GM12878 (cell line): ENCODE data around the gene PLSCR1.
"Not testable (repeated sequence)": the region's sequence is repeated elsewhere in the genome, so short reads cannot be mapped to it uniquely, and the experiment has no call there.

Source experiments
- ATF7 ChIP-seq: fragments of 450-650 bp; IDR thresholded peaks from 2 replicates; pipeline ENCODE4 v1.6.1; 2016; ENCODE audit warnings: low read depth, mild to moderate bottlenecking
- CHD2 ChIP-seq: IDR thresholded peaks from 2 replicates; pipeline ENCODE4 v1.6.1; 2011; ENCODE audit warnings: low read depth, low read length, improper control_type of control experiment, borderline replicate concordance
- CREM ChIP-seq: IDR thresholded peaks from 2 replicates; pipeline ENCODE4 v1.6.1; 2014; ENCODE audit warnings: antibody characterized with exemption, low read depth
- GABPA ChIP-seq: IDR thresholded peaks from 2 replicates; pipeline ENCODE4 v1.6.1; 2014; ENCODE audit warnings: antibody characterized with exemption, low read depth, mild to moderate bottlenecking, inconsistent platforms
- POLR2A ChIP-seq: IDR thresholded peaks from 2 replicates; pipeline ENCODE4 v1.6.1; 2011; ENCODE audit warnings: low read depth, mild to moderate bottlenecking, low read length
- POLR2AphosphoS2 ChIP-seq: IDR thresholded peaks from 2 replicates; pipeline ENCODE4 v1.6.1; 2011; ENCODE audit warnings: low read depth, mild to moderate bottlenecking, low read length, improper control_type of control experiment, moderate library complexity
- RCOR1 ChIP-seq: conservative IDR thresholded peaks from 2 replicates; pipeline ENCODE4 v1.6.1; 2012; ENCODE audit warnings: low read depth, low read length, improper control_type of control experiment
- TF ChIP-seq, protein P1 (sequence below), 3 experiments: IDR thresholded peaks in 2 of 3; conservative IDR thresholded peaks in 1 of 3; 2 replicates each; pipeline ENCODE4 v1.5.1; 2011; ENCODE audit warnings: low read depth in 3 of 3, low read length in 3 of 3, mild to moderate bottlenecking in 3 of 3, control low read depth in 2 of 3, moderate library complexity in 2 of 3, inconsistent platforms in 1 of 3, mixed read lengths in 1 of 3; ENCODE audit not compliant: control insufficient read depth in 2 of 3, insufficient read depth in 1 of 3; ENCODE audit errors: extremely low read depth in 1 of 3
- TF ChIP-seq, protein P2 (sequence below): fragments of 450-650 bp; IDR thresholded peaks from 2 replicates; pipeline ENCODE4 v1.6.1; 2018; ENCODE audit warnings: mild to moderate bottlenecking, low read depth, moderate library complexity; ENCODE audit not compliant: partially characterized antibody
- TF ChIP-seq, protein P3 (sequence below): fragments of 450-650 bp; conservative IDR thresholded peaks from 2 replicates; pipeline ENCODE4 v1.6.1; 2017; ENCODE audit warnings: mild to moderate bottlenecking, moderate library complexity
- TF ChIP-seq, protein P4 (sequence below): fragments of 450-650 bp; IDR thresholded peaks from 2 replicates; pipeline ENCODE4 v1.6.1; 2017; ENCODE audit warnings: borderline replicate concordance

DNA sequence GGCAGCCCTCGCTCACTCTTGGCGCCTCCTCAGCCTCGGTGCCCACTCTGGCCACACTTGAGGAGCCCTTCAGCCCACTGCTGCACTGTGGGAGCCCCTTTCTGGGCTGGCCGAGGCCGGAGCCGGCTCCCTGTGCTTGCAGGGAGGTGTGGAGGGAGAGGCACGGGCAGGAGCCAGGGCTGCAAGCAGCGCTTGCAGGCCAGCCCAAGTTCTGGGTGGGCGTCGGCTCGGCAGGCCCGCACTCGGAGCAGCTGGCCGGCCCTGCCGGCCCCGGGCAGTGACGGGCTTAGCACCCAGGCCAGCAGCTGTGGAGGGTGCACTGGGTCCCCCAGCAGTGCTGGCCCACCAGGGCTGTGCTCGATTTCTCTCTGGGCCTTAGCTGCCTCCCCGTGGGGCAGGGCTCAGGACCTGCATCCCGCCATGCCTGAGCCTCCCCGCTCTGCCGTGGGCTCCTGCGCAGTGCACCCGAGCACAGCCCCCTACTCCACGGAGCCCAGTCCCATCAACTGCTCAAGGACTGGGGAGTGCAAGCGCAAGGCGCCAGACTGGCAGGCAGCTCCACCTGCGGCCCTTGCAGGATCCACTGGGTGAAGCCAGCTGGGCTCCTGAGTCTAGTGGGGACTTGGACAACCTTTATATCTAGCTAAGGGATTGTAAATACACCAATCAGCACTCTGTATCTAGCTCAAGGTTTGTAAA is 47.1 kb downstream of the PLSCR1 start:
- not testable (repeated sequence) for TF ChIP-seq RCOR1, POLR2AphosphoS2, GABPA, CREM, POLR2A, ATF7, CHD2
- TF ChIP-seq, protein P1, sequence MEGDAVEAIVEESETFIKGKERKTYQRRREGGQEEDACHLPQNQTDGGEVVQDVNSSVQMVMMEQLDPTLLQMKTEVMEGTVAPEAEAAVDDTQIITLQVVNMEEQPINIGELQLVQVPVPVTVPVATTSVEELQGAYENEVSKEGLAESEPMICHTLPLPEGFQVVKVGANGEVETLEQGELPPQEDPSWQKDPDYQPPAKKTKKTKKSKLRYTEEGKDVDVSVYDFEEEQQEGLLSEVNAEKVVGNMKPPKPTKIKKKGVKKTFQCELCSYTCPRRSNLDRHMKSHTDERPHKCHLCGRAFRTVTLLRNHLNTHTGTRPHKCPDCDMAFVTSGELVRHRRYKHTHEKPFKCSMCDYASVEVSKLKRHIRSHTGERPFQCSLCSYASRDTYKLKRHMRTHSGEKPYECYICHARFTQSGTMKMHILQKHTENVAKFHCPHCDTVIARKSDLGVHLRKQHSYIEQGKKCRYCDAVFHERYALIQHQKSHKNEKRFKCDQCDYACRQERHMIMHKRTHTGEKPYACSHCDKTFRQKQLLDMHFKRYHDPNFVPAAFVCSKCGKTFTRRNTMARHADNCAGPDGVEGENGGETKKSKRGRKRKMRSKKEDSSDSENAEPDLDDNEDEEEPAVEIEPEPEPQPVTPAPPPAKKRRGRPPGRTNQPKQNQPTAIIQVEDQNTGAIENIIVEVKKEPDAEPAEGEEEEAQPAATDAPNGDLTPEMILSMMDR (IDR thresholded peaks at IDR 0.05 in 2 of 3, conservative IDR thresholded peaks at IDR 0.05 in 1 of 3; ENCODE audit: control insufficient read depth in 2 of 3, extremely low read depth in 1 of 3, insufficient read depth in 1 of 3, low read depth in 3 of 3, low read length in 3 of 3), result not testable (repeated sequence)
- TF ChIP-seq, protein P2, sequence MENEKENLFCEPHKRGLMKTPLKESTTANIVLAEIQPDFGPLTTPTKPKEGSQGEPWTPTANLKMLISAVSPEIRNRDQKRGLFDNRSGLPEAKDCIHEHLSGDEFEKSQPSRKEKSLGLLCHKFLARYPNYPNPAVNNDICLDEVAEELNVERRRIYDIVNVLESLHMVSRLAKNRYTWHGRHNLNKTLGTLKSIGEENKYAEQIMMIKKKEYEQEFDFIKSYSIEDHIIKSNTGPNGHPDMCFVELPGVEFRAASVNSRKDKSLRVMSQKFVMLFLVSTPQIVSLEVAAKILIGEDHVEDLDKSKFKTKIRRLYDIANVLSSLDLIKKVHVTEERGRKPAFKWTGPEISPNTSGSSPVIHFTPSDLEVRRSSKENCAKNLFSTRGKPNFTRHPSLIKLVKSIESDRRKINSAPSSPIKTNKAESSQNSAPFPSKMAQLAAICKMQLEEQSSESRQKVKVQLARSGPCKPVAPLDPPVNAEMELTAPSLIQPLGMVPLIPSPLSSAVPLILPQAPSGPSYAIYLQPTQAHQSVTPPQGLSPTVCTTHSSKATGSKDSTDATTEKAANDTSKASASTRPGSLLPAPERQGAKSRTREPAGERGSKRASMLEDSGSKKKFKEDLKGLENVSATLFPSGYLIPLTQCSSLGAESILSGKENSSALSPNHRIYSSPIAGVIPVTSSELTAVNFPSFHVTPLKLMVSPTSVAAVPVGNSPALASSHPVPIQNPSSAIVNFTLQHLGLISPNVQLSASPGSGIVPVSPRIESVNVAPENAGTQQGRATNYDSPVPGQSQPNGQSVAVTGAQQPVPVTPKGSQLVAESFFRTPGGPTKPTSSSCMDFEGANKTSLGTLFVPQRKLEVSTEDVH, result not testable (repeated sequence)
- TF ChIP-seq, protein P3, sequence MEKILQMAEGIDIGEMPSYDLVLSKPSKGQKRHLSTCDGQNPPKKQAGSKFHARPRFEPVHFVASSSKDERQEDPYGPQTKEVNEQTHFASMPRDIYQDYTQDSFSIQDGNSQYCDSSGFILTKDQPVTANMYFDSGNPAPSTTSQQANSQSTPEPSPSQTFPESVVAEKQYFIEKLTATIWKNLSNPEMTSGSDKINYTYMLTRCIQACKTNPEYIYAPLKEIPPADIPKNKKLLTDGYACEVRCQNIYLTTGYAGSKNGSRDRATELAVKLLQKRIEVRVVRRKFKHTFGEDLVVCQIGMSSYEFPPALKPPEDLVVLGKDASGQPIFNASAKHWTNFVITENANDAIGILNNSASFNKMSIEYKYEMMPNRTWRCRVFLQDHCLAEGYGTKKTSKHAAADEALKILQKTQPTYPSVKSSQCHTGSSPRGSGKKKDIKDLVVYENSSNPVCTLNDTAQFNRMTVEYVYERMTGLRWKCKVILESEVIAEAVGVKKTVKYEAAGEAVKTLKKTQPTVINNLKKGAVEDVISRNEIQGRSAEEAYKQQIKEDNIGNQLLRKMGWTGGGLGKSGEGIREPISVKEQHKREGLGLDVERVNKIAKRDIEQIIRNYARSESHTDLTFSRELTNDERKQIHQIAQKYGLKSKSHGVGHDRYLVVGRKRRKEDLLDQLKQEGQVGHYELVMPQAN, result not testable (repeated sequence)
- TF ChIP-seq, protein P4, sequence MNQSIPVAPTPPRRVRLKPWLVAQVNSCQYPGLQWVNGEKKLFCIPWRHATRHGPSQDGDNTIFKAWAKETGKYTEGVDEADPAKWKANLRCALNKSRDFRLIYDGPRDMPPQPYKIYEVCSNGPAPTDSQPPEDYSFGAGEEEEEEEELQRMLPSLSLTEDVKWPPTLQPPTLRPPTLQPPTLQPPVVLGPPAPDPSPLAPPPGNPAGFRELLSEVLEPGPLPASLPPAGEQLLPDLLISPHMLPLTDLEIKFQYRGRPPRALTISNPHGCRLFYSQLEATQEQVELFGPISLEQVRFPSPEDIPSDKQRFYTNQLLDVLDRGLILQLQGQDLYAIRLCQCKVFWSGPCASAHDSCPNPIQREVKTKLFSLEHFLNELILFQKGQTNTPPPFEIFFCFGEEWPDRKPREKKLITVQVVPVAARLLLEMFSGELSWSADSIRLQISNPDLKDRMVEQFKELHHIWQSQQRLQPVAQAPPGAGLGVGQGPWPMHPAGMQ, result not testable (repeated sequence)
